GM23338 (cell line): ENCODE measurements around the gene SLC66A2. TPM values are rescaled to one million over a fixed set of nuclear protein-coding genes. Genes with fewer than 3 reads are reported as not detected.

Source experiments
- ATAC-seq: fragments of 200-7000 bp; cut with Tn5 transposase; 3 replicates; pipeline ENCODE4 v1.9.1; 2020
- DNase-seq: peaks from one replicate; pipeline ENCODE4 v3.0.0-alpha.2; 2015; ENCODE audit warnings: low spot score
- H2AFZ ChIP-seq: fragments of 200-600 bp; sonication (generic); 2 replicates; pipeline ENCODE4 v1.8.0; 2016; ENCODE audit warnings: antibody characterized with exemption, mild to moderate bottlenecking, moderate library complexity
- H3F3A ChIP-seq: fragments of 200-600 bp; sonication (generic); replicated peaks from 2 replicates; pipeline ENCODE4 v1.8.0; 2017; ENCODE audit warnings: antibody characterized with exemption, mixed run types, low read depth
- H3K27ac ChIP-seq: fragments of 200-600 bp; sonication (generic); 2 replicates; pipeline ENCODE4 v1.6.1; 2016; ENCODE audit warnings: low read depth
- H3K27me3 ChIP-seq: fragments of 200-600 bp; sonication (generic); 2 replicates; pipeline ENCODE4 v1.8.0; 2016; ENCODE audit warnings: mild to moderate bottlenecking, mixed run types, moderate library complexity; ENCODE audit not compliant: insufficient read depth
- H3K36me3 ChIP-seq: fragments of 200-600 bp; sonication (generic); 2 replicates; pipeline ENCODE4 v1.8.0; 2016; ENCODE audit warnings: mild to moderate bottlenecking; ENCODE audit not compliant: insufficient read depth
- H3K4me1 ChIP-seq: fragments of 200-600 bp; sonication (generic); 2 replicates; pipeline ENCODE4 v1.8.0; 2016; ENCODE audit warnings: mild to moderate bottlenecking, moderate library complexity; ENCODE audit not compliant: insufficient read depth
- H3K4me2 ChIP-seq: fragments of 200-600 bp; sonication (generic); 2 replicates; pipeline ENCODE4 v1.7.1; 2017; ENCODE audit warnings: mixed run types
- H3K4me3 ChIP-seq: fragments of 200-600 bp; sonication (generic); 2 replicates; pipeline ENCODE4 v1.6.1; 2016; ENCODE audit warnings: mixed run types
- H3K79me2 ChIP-seq: fragments of 200-600 bp; sonication (generic); replicated peaks from 2 replicates; pipeline ENCODE4 v1.8.0; 2017; ENCODE audit warnings: mild to moderate bottlenecking; ENCODE audit not compliant: insufficient read depth
- H3K9me2 ChIP-seq: fragments of 200-600 bp; sonication (generic); 2 replicates; pipeline ENCODE4 v1.8.0; 2017; ENCODE audit not compliant: insufficient read depth
- H4K20me1 ChIP-seq: fragments of 200-600 bp; sonication (generic); replicated peaks from 2 replicates; pipeline ENCODE4 v1.8.0; 2017; ENCODE audit warnings: mild to moderate bottlenecking; ENCODE audit not compliant: insufficient read depth
- H3K27ac Mint-ChIP-seq: 2 replicates; pipeline ENCODE4 v1.8.0; 2020; ENCODE audit warnings: inconsistent platforms, mild to moderate bottlenecking, moderate library complexity, mixed read lengths
- H3K27me3 Mint-ChIP-seq: 3 replicates; pipeline ENCODE4 v1.8.0; 2022; ENCODE audit warnings: low read depth, mild to moderate bottlenecking, moderate library complexity, mixed read lengths, inconsistent platforms; ENCODE audit not compliant: insufficient read depth, poor library complexity
- H3K36me3 Mint-ChIP-seq: 3 replicates; pipeline ENCODE4 v1.8.0; 2021; ENCODE audit warnings: low read depth, mild to moderate bottlenecking, inconsistent platforms, moderate library complexity, mixed read lengths
- H3K4me1 Mint-ChIP-seq: 3 replicates; pipeline ENCODE4 v1.8.0; 2020; ENCODE audit warnings: mild to moderate bottlenecking, inconsistent platforms, mixed read lengths
- H3K4me3 Mint-ChIP-seq: 3 replicates; pipeline ENCODE4 v1.8.0; 2021; ENCODE audit warnings: moderate library complexity, mild to moderate bottlenecking, inconsistent platforms, mixed read lengths
- H3K9me3 Mint-ChIP-seq: 3 replicates; pipeline ENCODE4 v1.8.0; 2020; ENCODE audit warnings: moderate library complexity, mild to moderate bottlenecking, inconsistent platforms, mixed read lengths
- CTCF ChIP-seq, 2 experiments: fragments of 200-600 bp in 1 of 2; sonication (generic) in 1 of 2; conservative IDR thresholded peaks; 2 replicates each; pipeline versions ENCODE4 v1.5.1 to v1.6.1; 2016 to 2017; ENCODE audit warnings: antibody characterized with exemption in 2 of 2, low read depth in 2 of 2, mild to moderate bottlenecking in 2 of 2, moderate library complexity in 1 of 2
- ETS1 ChIP-seq: IDR thresholded peaks from 2 replicates; pipeline ENCODE4 v1.6.1; 2016; ENCODE audit warnings: antibody characterized with exemption
- EZH2 ChIP-seq: fragments of 200-600 bp; sonication (generic); IDR thresholded peaks from one replicate; pipeline ENCODE4 v1.8.0; 2017; ENCODE audit warnings: antibody characterized with exemption, mild to moderate bottlenecking, low read depth; ENCODE audit not compliant: unreplicated experiment
- EZH2phosphoT487 ChIP-seq: fragments of 200-600 bp; sonication (generic); IDR thresholded peaks from one replicate; pipeline ENCODE4 v1.8.1; 2018; ENCODE audit warnings: antibody characterized with exemption; ENCODE audit not compliant: unreplicated experiment
- JUNB ChIP-seq: IDR thresholded peaks from one replicate; pipeline ENCODE4 v1.6.1; 2016; ENCODE audit warnings: antibody characterized with exemption; ENCODE audit not compliant: unreplicated experiment
- ZNF114 ChIP-seq: fragments of 250-450 bp; sonication (Bioruptor Pico); IDR thresholded peaks from 2 replicates; pipeline ENCODE4 v1.5.0; 2020; ENCODE audit warnings: mild to moderate bottlenecking, moderate library complexity
- ZNF331 ChIP-seq: fragments of 250-450 bp; sonication (Bioruptor Pico); IDR thresholded peaks from 2 replicates; pipeline ENCODE4 v1.5.0; 2020; ENCODE audit warnings: low read depth, mild to moderate bottlenecking, moderate library complexity
- ZNF462 ChIP-seq: fragments of 250-450 bp; sonication (Bioruptor Pico); IDR thresholded peaks from 2 replicates; pipeline ENCODE4 v1.5.0; 2020; ENCODE audit warnings: mild to moderate bottlenecking, moderate library complexity
- polyA plus RNA-seq: library from polyadenylated mRNA; unstranded; fragments of >200 nt; fragmentation: Nextera tagmentation; extraction: Ambion mirVana; gene quantifications from 2 replicates; pipeline ENCODE4 v1.2.1, GENCODE V29; 2016
- total RNA-seq: library from RNA; depleted of rRNA; stranded (reverse); fragments of >200 nt; shearing (Covaris generic); gene quantifications from 2 replicates; pipeline ENCODE4 v1.2.3, GENCODE V29; 2014

Gene SLC66A2
- total and polyA plus RNA-seq, 2 experiments from 2014 or later: 4.0 to 18.1 TPM

- H3K27me3 ChIP-seq: no peaks in the 10 kb centered on the region
- H3K4me1 ChIP-seq: no peaks in the 10 kb centered on the region
- H3K9me2 ChIP-seq: no peaks in the 10 kb centered on the region
- no peak overlapping the region for H3K27ac Mint-ChIP-seq
- no peaks in the 10 kb centered on the region for H3K79me2 ChIP-seq
- no peaks in the 10 kb centered on the region for H3K36me3 ChIP-seq
- H3K9me3 Mint-ChIP-seq: peaks cover 71% of the 10 kb centered on the region
- no peak overlapping the region for H3K4me3 ChIP-seq
- no peak for DNase-seq
- no peaks in the 10 kb centered on the region for H3F3A ChIP-seq
- peaks cover 48% of the 10 kb centered on the region for H3K36me3 Mint-ChIP-seq
- ATAC-seq: no peak
- H3K27ac ChIP-seq: no peak overlapping the region
- H3K4me1 Mint-ChIP-seq: no peaks in the 10 kb centered on the region
- no peak for TF ChIP-seq EZH2
- no peak for TF ChIP-seq EZH2phosphoT487
- no peak for TF ChIP-seq ETS1
- no peak for TF ChIP-seq CTCF (conservative IDR thresholded peaks at IDR 0.05; ENCODE audit: low read depth in 2 of 2)
- peaks cover 19% of the 10 kb centered on the region for H3K27me3 Mint-ChIP-seq
- no peak overlapping the region for H2AFZ ChIP-seq
- H3K4me3 Mint-ChIP-seq: no peak overlapping the region
- H3K4me2 ChIP-seq: no peak overlapping the region
- H4K20me1 ChIP-seq: no peaks in the 10 kb centered on the region
These were observed 52.4 kb downstream of the SLC66A2 start for GRCh38 chr18:79898952-79899608.

- Mint-ChIP-seq H3K4me3 (no peak overlapping the region), H3K27me3 (peaks cover 19% of the 10 kb centered on the region), H3K36me3 (peaks cover 45% of the 10 kb centered on the region), H3K9me3 (peaks cover 81% of the 10 kb centered on the region), H3K4me1 (no peaks in the 10 kb centered on the region), H3K27ac (no peak overlapping the region)
- DNase-seq (no peak), ATAC-seq (no peak)
- no peaks in the 10 kb centered on the region for H3F3A ChIP-seq
- no peak overlapping the region for H3K4me3 ChIP-seq
- H3K27me3 ChIP-seq: no peaks in the 10 kb centered on the region
- H3K27ac ChIP-seq: no peak overlapping the region
- no peaks in the 10 kb centered on the region for H3K79me2 ChIP-seq
- H3K36me3 ChIP-seq: no peaks in the 10 kb centered on the region
- no peaks in the 10 kb centered on the region for H4K20me1 ChIP-seq
- no peaks in the 10 kb centered on the region for H3K4me1 ChIP-seq
- H2AFZ ChIP-seq: no peak overlapping the region
- no peak overlapping the region for H3K4me2 ChIP-seq
- no peaks in the 10 kb centered on the region for H3K9me2 ChIP-seq
- TF ChIP-seq ZNF331 (CRISPR knock-in tag) (no peak), ZNF462 (CRISPR knock-in tag) (no peak), ETS1 (no peak), JUNB (no peak), ZNF114 (CRISPR knock-in tag) (no peak)
These were observed 53.4 kb downstream of the SLC66A2 start for GRCh38 chr18:79897940-79898625.
